CD8-positive, alpha-beta memory T cell (primary cell): ENCODE measurements around the gene PRDX3. TPM values are rescaled to one million over a fixed set of nuclear protein-coding genes. Genes with fewer than 3 reads are reported as not detected.
A peak's percentile ranks its signal among the peaks of the same experiment; 100 is the strongest.
"Not testable (repeated sequence)": the region's sequence is repeated elsewhere in the genome, so short reads cannot be mapped to it uniquely, and the experiment has no call there.

ENCODE experiments used
- CTCF ChIA-PET: fragments of 350-600 bp; sonication (Branson Sonifier 250); formaldehyde crosslinking; loops from one replicate; lab custom pipeline; 2021; ENCODE audit warnings: antibody characterized with exemption; lab: Charles Lee
- POLR2A ChIA-PET: fragments of 350-600 bp; sonication (Branson Sonifier 250); formaldehyde crosslinking; loops from one replicate; lab custom pipeline; 2021; ENCODE audit warnings: antibody characterized with exemption; lab: Charles Lee
- DNase-seq, 5 donors: peaks; one replicate each; pipeline versions ENCODE4 v3.0.0 to v3.0.0-alpha.2; 2020 to 2022; ENCODE audit warnings: mixed read lengths in 1 of 5
- H3K27ac ChIP-seq: one replicate; pipeline ENCODE4 v1.7.0; 2013; ENCODE audit warnings: low read depth, mild to moderate bottlenecking, low read length, moderate library complexity
- H3K27me3 ChIP-seq: 2 replicates; pipeline ENCODE4 v1.7.0; 2013; ENCODE audit warnings: low read length, mild to moderate bottlenecking; ENCODE audit not compliant: insufficient read depth, poor library complexity, severe bottlenecking
- H3K36me3 ChIP-seq: 2 replicates; pipeline ENCODE4 v1.7.0; 2013; ENCODE audit warnings: mild to moderate bottlenecking, low read length, moderate library complexity; ENCODE audit not compliant: insufficient read depth
- H3K4me1 ChIP-seq: 2 replicates; pipeline ENCODE4 v1.7.0; 2013; ENCODE audit warnings: mild to moderate bottlenecking, low read length, moderate library complexity; ENCODE audit not compliant: insufficient read depth
- H3K4me3 ChIP-seq: 2 replicates; pipeline ENCODE4 v1.7.0; 2013; ENCODE audit warnings: mild to moderate bottlenecking, low read length
- H3K9me3 ChIP-seq: 2 replicates; pipeline ENCODE4 v1.7.0; 2013; ENCODE audit warnings: mild to moderate bottlenecking, low read length
- H3K27ac Mint-ChIP-seq, 8 donors: one replicate each; pipeline ENCODE4 v1.8.0; 2020 to 2021; ENCODE audit warnings: mixed read lengths in 8 of 8, mild to moderate bottlenecking in 6 of 8, inconsistent platforms in 3 of 8, moderate library complexity in 3 of 8
- H3K27me3 Mint-ChIP-seq, 2 donors: one replicate each; pipeline ENCODE4 v1.8.0; 2020 to 2021; ENCODE audit warnings: mixed read lengths in 2 of 2, mild to moderate bottlenecking in 1 of 2, moderate library complexity in 1 of 2
- H3K36me3 Mint-ChIP-seq, 3 donors: one replicate each; pipeline ENCODE4 v1.8.0; 2020 to 2021; ENCODE audit warnings: mixed read lengths in 3 of 3, inconsistent platforms in 1 of 3, mild to moderate bottlenecking in 1 of 3
- H3K4me1 Mint-ChIP-seq, 3 donors: one replicate each; pipeline ENCODE4 v1.8.0; 2020 to 2021; ENCODE audit warnings: mixed read lengths in 3 of 3, inconsistent platforms in 1 of 3, mild to moderate bottlenecking in 1 of 3
- H3K4me3 Mint-ChIP-seq, 7 donors: one replicate each; pipeline ENCODE4 v1.8.0; 2020 to 2021; ENCODE audit warnings: mixed read lengths in 7 of 7, mild to moderate bottlenecking in 6 of 7, moderate library complexity in 4 of 7, inconsistent platforms in 2 of 7
- H3K9me3 Mint-ChIP-seq, 5 donors: one replicate each; pipeline ENCODE4 v1.8.0; 2020 to 2022; ENCODE audit warnings: mixed read lengths in 5 of 5, mild to moderate bottlenecking in 3 of 5, moderate library complexity in 2 of 5, inconsistent platforms in 1 of 5
- polyA plus RNA-seq: library from polyadenylated mRNA; unstranded; fragments of 300-500 nt; fragmentation: Illumina TruSeq; gene quantifications from one replicate; pipeline ENCODE4 v1.2.3, GENCODE V29; 2021
- total RNA-seq, 2 experiments: library from RNA; stranded (reverse); gene quantifications; one replicate each; pipeline ENCODE4 v1.2.3, GENCODE V29; 2021

The PRDX3 gene
- total and polyA plus RNA-seq, 3 experiments from 2014 or later = 83.3 to 207 (median 203) TPM

DNA sequence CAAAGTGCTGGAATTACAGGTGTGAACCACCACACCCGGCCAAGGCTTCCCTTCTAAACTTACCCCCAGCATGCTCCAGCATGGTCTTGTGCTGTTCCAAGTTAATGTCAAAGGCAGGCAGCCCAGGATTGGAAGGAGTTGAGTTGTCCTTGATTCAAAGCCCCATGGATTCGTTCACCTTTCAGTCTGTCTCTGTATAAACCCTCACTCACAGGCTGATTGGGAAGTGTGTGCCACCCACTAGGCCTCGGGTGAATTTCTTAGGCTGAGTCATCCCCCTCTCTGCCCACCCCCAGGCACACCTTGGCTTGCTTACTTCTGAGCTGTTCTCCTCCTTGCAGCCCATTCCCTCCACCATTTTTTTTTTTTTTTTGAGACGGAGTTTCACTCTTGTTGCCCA, 13.3 kb upstream of the PRDX3 start:
- no peaks in the 10 kb centered on the region for H3K9me3 ChIP-seq
- Mint-ChIP-seq H3K4me3 (no peak overlapping the region), H3K36me3 (peaks cover 0 to 1% (median 0%) of the 10 kb centered on the region in 3 donors), H3K27me3 (no peaks in the 10 kb centered on the region), H3K27ac (no peak overlapping the region), H3K4me1 (peaks cover 6 to 15% (median 9%) of the 10 kb centered on the region in 3 donors), H3K9me3 (no peaks in the 10 kb centered on the region)
- ChIA-PET CTCF (no interaction called here), POLR2A (no interaction called here)
- no peaks in the 10 kb centered on the region for H3K36me3 ChIP-seq
- H3K27me3 ChIP-seq = no peaks in the 10 kb centered on the region
- H3K4me3 ChIP-seq = no peak overlapping the region
- DNase-seq = no peak
- H3K4me1 ChIP-seq = peaks cover 6% of the 10 kb centered on the region
- H3K27ac ChIP-seq = no peak overlapping the region

GRCh38 chr10:119190954-119191785, 12.6 kb upstream of the PRDX3 start:
- Histone ChIP-seq H3K4me3 (no peak overlapping the region), H3K27me3 (no peaks in the 10 kb centered on the region), H3K9me3 (no peaks in the 10 kb centered on the region), H3K4me1 (peaks cover 6% of the 10 kb centered on the region), H3K36me3 (no peaks in the 10 kb centered on the region), H3K27ac (no peak overlapping the region)
- CTCF ChIA-PET = interaction anchor here (1.1 to 2.9 kb wide), 3 partner anchors 8 to 115 kb away, joined by 4 to 12 read pairs (median 11); partner anchors contain the start of gene GRK5
- no peak for DNase-seq
- Mint-ChIP-seq H3K4me1 (peaks cover 6 to 15% (median 9%) of the 10 kb centered on the region in 3 donors), H3K36me3 (peaks cover 0 to 1% (median 0%) of the 10 kb centered on the region in 3 donors), H3K27me3 (no peaks in the 10 kb centered on the region), H3K27ac (peak overlapping the region in 2 of 8 donors; percentile 33 to 38), H3K9me3 (no peaks in the 10 kb centered on the region), H3K4me3 (no peak overlapping the region)
- POLR2A ChIA-PET = no interaction called here

GRCh38 chr10:119190353-119190752, 11.7 kb upstream of the PRDX3 start:
- Histone ChIP-seq H3K27ac (no peak overlapping the region), H3K4me1 (peaks cover 6% of the 10 kb centered on the region), H3K4me3 (no peak overlapping the region), H3K27me3 (no peaks in the 10 kb centered on the region), H3K9me3 (no peaks in the 10 kb centered on the region), H3K36me3 (no peaks in the 10 kb centered on the region)
- Mint-ChIP-seq H3K27ac (no peak overlapping the region), H3K27me3 (no peaks in the 10 kb centered on the region), H3K4me1 (peaks cover 6 to 15% (median 9%) of the 10 kb centered on the region in 3 donors), H3K36me3 (peaks cover 0 to 1% (median 0%) of the 10 kb centered on the region in 3 donors), H3K9me3 (no peaks in the 10 kb centered on the region), H3K4me3 (no peak overlapping the region)
- CTCF ChIA-PET = interaction anchor here (1.1 to 2.9 kb wide), 6 partner anchors 9 to 255 kb away, joined by 3 to 12 read pairs (median 4); partner anchors contain the start of genes DENND10 and GRK5
- POLR2A ChIA-PET = no interaction called here
- no peak for DNase-seq

- H3K9me3 ChIP-seq = no peaks in the 10 kb centered on the region
- H3K27ac ChIP-seq = no peak overlapping the region
- H3K4me1 ChIP-seq = peaks cover 6% of the 10 kb centered on the region
- no peak overlapping the region for H3K4me3 ChIP-seq
- Mint-ChIP-seq H3K4me3 (no peak overlapping the region), H3K4me1 (peaks cover 6 to 15% (median 9%) of the 10 kb centered on the region in 3 donors), H3K27me3 (no peaks in the 10 kb centered on the region), H3K36me3 (peaks cover 0 to 1% (median 0%) of the 10 kb centered on the region in 3 donors), H3K27ac (peak overlapping the region in 2 of 8 donors; percentile 17 to 46), H3K9me3 (no peaks in the 10 kb centered on the region)
- H3K27me3 ChIP-seq = no peaks in the 10 kb centered on the region
- POLR2A ChIA-PET = no interaction called here
- DNase-seq = no peak
- CTCF ChIA-PET = interaction anchor here (1.1 to 2.9 kb wide), 7 partner anchors 9 to 255 kb away, joined by 3 to 12 read pairs (median 4); partner anchors contain the start of genes DENND10 and GRK5
- no peaks in the 10 kb centered on the region for H3K36me3 ChIP-seq
Measured at GRCh38 chr10:119189811-119190282, 11.2 kb upstream of the PRDX3 start.

- Mint-ChIP-seq H3K36me3 (no peaks in the 10 kb centered on the region), H3K9me3 (no peaks in the 10 kb centered on the region), H3K27me3 (no peaks in the 10 kb centered on the region), H3K4me1 (peaks cover 9 to 15% (median 14%) of the 10 kb centered on the region in 3 donors), H3K4me3 (peak overlapping the region in 1 of 7 donors; percentile 10), H3K27ac (peak overlapping the region in 1 of 8 donors; percentile 92)
- ChIA-PET CTCF (interaction anchor here (1.0 kb wide), 1 partner anchor 20 kb away, joined by 3 read pairs; no protein-coding TSS in a partner anchor), POLR2A (interaction anchor here (0.6 kb wide), 1 partner anchor 359 kb away, joined by 3 read pairs; no protein-coding TSS in a partner anchor)
- no peaks in the 10 kb centered on the region for H3K27me3 ChIP-seq
- no peak for DNase-seq
- H3K27ac ChIP-seq = no peak overlapping the region
- no peaks in the 10 kb centered on the region for H3K36me3 ChIP-seq
- H3K4me3 ChIP-seq = no peak overlapping the region
- H3K4me1 ChIP-seq = peaks cover 9% of the 10 kb centered on the region
- H3K9me3 ChIP-seq = no peaks in the 10 kb centered on the region
Measured at GRCh38 chr10:119183664-119184412, 5.2 kb upstream of the PRDX3 start.

DNA sequence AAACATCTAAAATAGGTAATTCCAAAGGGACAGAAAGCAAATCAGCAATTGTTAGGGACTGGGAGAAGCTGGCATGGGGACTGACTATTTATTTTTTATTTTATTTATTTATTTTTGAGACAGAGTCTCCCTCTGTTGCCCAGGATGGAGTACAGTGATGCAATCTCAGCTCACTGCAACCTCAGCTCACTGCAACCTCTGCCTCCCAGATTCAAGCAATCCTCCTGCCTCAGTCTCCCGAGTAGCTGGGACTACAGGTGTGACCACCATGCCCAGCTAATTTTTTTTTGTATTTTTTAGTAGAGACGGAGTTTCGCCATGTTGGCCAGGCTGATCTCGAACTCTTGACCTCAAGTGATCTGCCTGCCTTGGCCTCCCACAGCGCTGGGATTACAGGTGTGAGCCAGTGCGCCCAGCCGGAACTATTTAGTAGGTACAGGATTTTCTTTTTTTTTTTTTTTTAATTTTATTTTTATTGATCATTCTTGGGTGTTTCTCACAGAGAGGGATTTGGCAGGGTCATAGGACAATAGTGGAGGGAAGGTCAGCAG, 2.3 kb upstream of the PRDX3 start:
- H3K36me3 ChIP-seq, H3K4me3 ChIP-seq, H3K27me3 Mint-ChIP-seq, H3K9me3 ChIP-seq, DNase-seq, H3K4me3 Mint-ChIP-seq, H3K9me3 Mint-ChIP-seq, H3K27ac Mint-ChIP-seq, H3K27ac ChIP-seq, H3K27me3 ChIP-seq, POLR2A ChIA-PET: not testable (repeated sequence)
- peaks cover 25% of the 10 kb centered on the region for H3K4me1 ChIP-seq
- CTCF ChIA-PET = interaction anchor here (1.0 to 1.3 kb wide), 2 partner anchors 26 to 89 kb away, joined by 4 to 9 read pairs; partner anchors contain the start of gene GRK5
- Mint-ChIP-seq H3K4me1 (peaks cover 27 to 42% (median 37%) of the 10 kb centered on the region in 3 donors), H3K36me3 (peaks cover 0 to 15% (median 0%) of the 10 kb centered on the region in 3 donors)

GRCh38 chr10:119177708-119178371, 772 bp downstream of the PRDX3 start:
- H3K36me3 ChIP-seq = peaks cover 5% of the 10 kb centered on the region
- CTCF ChIA-PET = no interaction called here
- H3K4me1 Mint-ChIP-seq = peaks cover 32 to 47% (median 42%) of the 10 kb centered on the region in 3 donors
- H3K4me1 ChIP-seq = peaks cover 25% of the 10 kb centered on the region
- peak overlapping the region; percentile 72 to 99 (median 94) for H3K27ac Mint-ChIP-seq
- H3K9me3 Mint-ChIP-seq = no peaks in the 10 kb centered on the region
- POLR2A ChIA-PET = no interaction called here
- H3K4me3 Mint-ChIP-seq = peak overlapping the region; percentile 90 to 99 (median 96)
- H3K27me3 ChIP-seq = no peaks in the 10 kb centered on the region
- H3K9me3 ChIP-seq = no peaks in the 10 kb centered on the region
- H3K36me3 Mint-ChIP-seq = peaks cover 0 to 31% (median 4%) of the 10 kb centered on the region in 3 donors
- no peak for DNase-seq
- H3K27ac ChIP-seq = peak overlapping the region; percentile 73
- H3K4me3 ChIP-seq = peak overlapping the region; percentile 78
- peaks cover 0 to 1% of the 10 kb centered on the region in 2 donors for H3K27me3 Mint-ChIP-seq
